ENCODE measurements around the gene DLG5. TPM values are rescaled to one million over a fixed set of nuclear protein-coding genes. Genes with fewer than 3 reads are reported as not detected.

Gene DLG5
- total RNA-seq, 1 donor from 2014 or later: 58.4 TPM

- peaks cover 26% of the 10 kb centered on the region for H3K36me3 Mint-ChIP-seq (ENCODE audit: low read depth, unreplicated experiment)
- peaks cover 22% of the 10 kb centered on the region for H3K36me3 ChIP-seq (ENCODE audit: insufficient read depth, low read length)
- peak overlapping the region; percentile 47 for H3K27ac Mint-ChIP-seq (ENCODE audit: unreplicated experiment)
- DNase-seq (ENCODE audit: low read depth) (peak; percentile 56), FAIRE-seq (no peak)
- H2AFZ ChIP-seq (ENCODE audit: low read depth, low read length): no peak overlapping the region
- no peak for TF ChIP-seq CTCF (IDR thresholded peaks at IDR 0.05; ENCODE audit: insufficient read depth, low read depth, low read length)
- H4K20me1 ChIP-seq (ENCODE audit: insufficient read depth, low read length): peaks cover 24% of the 10 kb centered on the region
- H3K9me3 ChIP-seq (ENCODE audit: insufficient read depth, low read depth, low read length): no peaks in the 10 kb centered on the region
- no peak overlapping the region for H3K4me3 Mint-ChIP-seq (ENCODE audit: unreplicated experiment)
- no peak overlapping the region for H3K4me3 ChIP-seq (ENCODE audit: insufficient read depth, low read depth, low read length)
- no peak overlapping the region for H3K4me2 ChIP-seq (ENCODE audit: low read length)
- H3K9ac ChIP-seq (ENCODE audit: low read length): no peak overlapping the region
- H3K27me3 Mint-ChIP-seq (ENCODE audit: low read depth, unreplicated experiment): no peaks in the 10 kb centered on the region
- no peaks in the 10 kb centered on the region for H3K9me3 Mint-ChIP-seq (ENCODE audit: unreplicated experiment)
- H3K27ac ChIP-seq (ENCODE audit: low read depth, low read length): no peak overlapping the region
- H3K4me1 ChIP-seq (ENCODE audit: insufficient read depth, low read length): peaks cover 21% of the 10 kb centered on the region
- H3K79me2 ChIP-seq (ENCODE audit: insufficient read depth, low read length): no peaks in the 10 kb centered on the region
- H3K27me3 ChIP-seq (ENCODE audit: insufficient read depth, low read length): no peaks in the 10 kb centered on the region
- peaks cover 11% of the 10 kb centered on the region for H3K4me1 Mint-ChIP-seq (ENCODE audit: low read depth, unreplicated experiment)
Measured at GRCh38 chr10:77837248-77837924, 89.2 kb downstream of the DLG5 start.

- Mint-ChIP-seq H3K36me3 (ENCODE audit: low read depth, unreplicated experiment) (peaks cover 15% of the 10 kb centered on the region), H3K27ac (ENCODE audit: unreplicated experiment) (peak overlapping the region; percentile 59), H3K4me3 (ENCODE audit: unreplicated experiment) (no peak overlapping the region), H3K27me3 (ENCODE audit: low read depth, unreplicated experiment) (no peaks in the 10 kb centered on the region), H3K9me3 (ENCODE audit: unreplicated experiment) (no peaks in the 10 kb centered on the region), H3K4me1 (ENCODE audit: low read depth, unreplicated experiment) (peaks cover 11% of the 10 kb centered on the region)
- peaks cover 21% of the 10 kb centered on the region for H3K4me1 ChIP-seq (ENCODE audit: insufficient read depth, low read length)
- peaks cover 25% of the 10 kb centered on the region for H4K20me1 ChIP-seq (ENCODE audit: insufficient read depth, low read length)
- H3K4me3 ChIP-seq (ENCODE audit: insufficient read depth, low read depth, low read length): no peak overlapping the region
- H2AFZ ChIP-seq (ENCODE audit: low read depth, low read length): no peak overlapping the region
- H3K4me2 ChIP-seq (ENCODE audit: low read length): no peak overlapping the region
- no peaks in the 10 kb centered on the region for H3K27me3 ChIP-seq (ENCODE audit: insufficient read depth, low read length)
- no peaks in the 10 kb centered on the region for H3K9me3 ChIP-seq (ENCODE audit: insufficient read depth, low read depth, low read length)
- FAIRE-seq (no peak), DNase-seq (ENCODE audit: low read depth) (no peak)
- peaks cover 17% of the 10 kb centered on the region for H3K36me3 ChIP-seq (ENCODE audit: insufficient read depth, low read length)
- H3K79me2 ChIP-seq (ENCODE audit: insufficient read depth, low read length): no peaks in the 10 kb centered on the region
- H3K9ac ChIP-seq (ENCODE audit: low read length): no peak overlapping the region
- TF ChIP-seq EZH2 (IDR thresholded peaks at IDR 0.05; ENCODE audit: insufficient read depth, low read length) (no peak), CTCF (IDR thresholded peaks at IDR 0.05; ENCODE audit: insufficient read depth, low read depth, low read length) (no peak)
- no peak overlapping the region for H3K27ac ChIP-seq (ENCODE audit: low read depth, low read length)
Measured at GRCh38 chr10:77836299-77836820, 90.2 kb downstream of the DLG5 start.

- peaks cover 11% of the 10 kb centered on the region for H3K36me3 Mint-ChIP-seq (ENCODE audit: low read depth, unreplicated experiment)
- peak overlapping the region; percentile 32 for H3K4me2 ChIP-seq (ENCODE audit: low read length)
- no peak overlapping the region for H3K4me3 Mint-ChIP-seq (ENCODE audit: unreplicated experiment)
- no peaks in the 10 kb centered on the region for H3K9me3 ChIP-seq (ENCODE audit: insufficient read depth, low read depth, low read length)
- no peak overlapping the region for H3K4me3 ChIP-seq (ENCODE audit: insufficient read depth, low read depth, low read length)
- H3K27ac ChIP-seq (ENCODE audit: low read depth, low read length): no peak overlapping the region
- FAIRE-seq (no peak), DNase-seq (ENCODE audit: low read depth) (peak; percentile 8)
- no peaks in the 10 kb centered on the region for H3K27me3 ChIP-seq (ENCODE audit: insufficient read depth, low read length)
- peaks cover 21% of the 10 kb centered on the region for H3K4me1 ChIP-seq (ENCODE audit: insufficient read depth, low read length)
- H3K9ac ChIP-seq (ENCODE audit: low read length): no peak overlapping the region
- no peaks in the 10 kb centered on the region for H3K9me3 Mint-ChIP-seq (ENCODE audit: unreplicated experiment)
- no peaks in the 10 kb centered on the region for H3K27me3 Mint-ChIP-seq (ENCODE audit: low read depth, unreplicated experiment)
- no peaks in the 10 kb centered on the region for H3K79me2 ChIP-seq (ENCODE audit: insufficient read depth, low read length)
- H3K27ac Mint-ChIP-seq (ENCODE audit: unreplicated experiment): no peak overlapping the region
- no peak overlapping the region for H2AFZ ChIP-seq (ENCODE audit: low read depth, low read length)
- H3K36me3 ChIP-seq (ENCODE audit: insufficient read depth, low read length): peaks cover 14% of the 10 kb centered on the region
- H4K20me1 ChIP-seq (ENCODE audit: insufficient read depth, low read length): peaks cover 25% of the 10 kb centered on the region
- TF ChIP-seq EZH2 (IDR thresholded peaks at IDR 0.05; ENCODE audit: insufficient read depth, low read length) (no peak), CTCF (IDR thresholded peaks at IDR 0.05; ENCODE audit: insufficient read depth, low read depth, low read length) (no peak)
- peaks cover 11% of the 10 kb centered on the region for H3K4me1 Mint-ChIP-seq (ENCODE audit: low read depth, unreplicated experiment)
Measured at GRCh38 chr10:77835669-77836086, 90.9 kb downstream of the DLG5 start.

Data from astrocyte (in vitro differentiated cells and primary cell).